Upper lobe of left lung (tissue), 6 donors: Measurements from ENCODE around the gene USP36. TPM values are rescaled to one million over a fixed set of nuclear protein-coding genes. Genes with fewer than 3 reads are reported as not detected.
A peak's percentile ranks its signal among the peaks of the same experiment; 100 is the strongest.

Experiments
- ATAC-seq, 2 donors: fragments of 200-7000 bp; cut with Tn5 transposase; one replicate each; pipeline ENCODE4 v1.9.1; 2022; ENCODE audit warnings: mild to moderate bottlenecking in 2 of 2, moderate library complexity in 2 of 2; ENCODE audit not compliant: low FRiP score in 2 of 2
- DNase-seq, 2 donors: peaks; one replicate each; pipeline ENCODE4 v3.0.0-alpha.2; 2019 to 2020
- H3K27ac ChIP-seq, 4 donors: fragments of 200-600 bp; sonication (generic); one replicate each; pipeline ENCODE4 v1.5.1; 2016 to 2019
- H3K27me3 ChIP-seq, 4 donors: fragments of 200-600 bp; sonication (generic); one replicate each; pipeline ENCODE4 v1.5.1; 2017 to 2019
- H3K36me3 ChIP-seq, 4 donors: fragments of 200-600 bp; sonication (generic); one replicate each; pipeline ENCODE4 v1.5.1; 2016 to 2019
- H3K4me1 ChIP-seq, 4 donors: fragments of 200-600 bp; sonication (generic); one replicate each; pipeline ENCODE4 v1.5.1; 2018 to 2019
- H3K4me3 ChIP-seq, 4 donors: fragments of 200-600 bp; sonication (generic); one replicate each; pipeline ENCODE4 v1.5.1; 2017 to 2019; ENCODE audit warnings: mild to moderate bottlenecking in 2 of 4, moderate library complexity in 1 of 4
- H3K9me3 ChIP-seq, 4 donors: fragments of 200-600 bp; sonication (generic); one replicate each; pipeline ENCODE4 v1.5.1; 2018 to 2019
- EP300 ChIP-seq, 4 donors: sonication (generic); formaldehyde crosslinking; IDR thresholded peaks; one replicate each; pipeline ENCODE4 v1.5.1; 2017; ENCODE audit warnings: antibody characterized with exemption in 4 of 4, control low read depth in 2 of 4
- POLR2A ChIP-seq, 4 donors: fragments of 450-650 bp; IDR thresholded peaks; one replicate each; pipeline ENCODE4 v1.5.1; 2016 to 2017; ENCODE audit warnings: antibody characterized with exemption in 4 of 4, mild to moderate bottlenecking in 2 of 4
- POLR2AphosphoS5 ChIP-seq, 2 donors: sonication (generic); formaldehyde crosslinking; IDR thresholded peaks; one replicate each; pipeline ENCODE4 v1.5.1; 2017; ENCODE audit warnings: antibody characterized with exemption in 2 of 2
- WGBS, 2 donors: methylation state at CpG; one replicate each; pipeline ENCODE4 v1.1.5; 2017 to 2018; 5-methylcytosine and 5-hydroxymethylcytosine counted together
- total RNA-seq, 6 donors: library from RNA; depleted of rRNA in 4 of 6; stranded (reverse); fragments of >200 nt in 4 of 6; gene quantifications; one replicate each; pipeline versions ENCODE4 v1.1.0 to v1.2.1, GENCODE V29; 2016 to 2021
- TF ChIP-seq, protein P1 (sequence below), 6 experiments: fragments of 450-650 bp in 4 of 6; fragments of 200-600 bp in 2 of 6; sonication (generic) in 2 of 6; IDR thresholded peaks; one replicate each; pipeline ENCODE4 v1.5.1; 2016 to 2019; ENCODE audit warnings: antibody characterized with exemption in 6 of 6
- donor health status: DM: no; HTN: no; CAD: no; lungs with moderate emphysema.
- donor health status: DM: no; HTN: yes; CAD: no; lungs with severe emphysema.

Gene USP36
- total RNA-seq, 6 donors from 2014 or later: 31.1 to 76.5 (median 55.4) TPM

DNA sequence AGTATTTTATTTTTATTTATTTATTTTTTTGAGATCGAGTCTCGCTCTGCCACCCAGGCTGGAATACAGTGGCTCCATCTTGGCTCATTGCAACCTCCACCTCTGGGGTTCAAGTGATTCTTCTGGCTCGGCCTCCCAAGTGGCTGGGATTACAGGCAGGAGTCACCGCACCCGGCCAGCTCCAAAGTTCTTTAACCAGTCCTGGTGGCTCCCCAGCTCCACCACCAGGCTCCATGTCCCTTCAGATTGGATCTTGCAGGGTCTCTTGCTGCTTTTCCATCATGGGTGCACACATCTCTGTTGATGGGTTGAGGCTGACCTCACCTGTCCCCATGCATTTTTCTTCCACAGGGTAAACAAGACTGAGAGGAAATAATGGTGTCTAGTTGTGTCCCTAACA lies 8.4 kb upstream of the USP36 start:
- no peaks in the 10 kb centered on the region for H3K4me1 ChIP-seq
- no peak overlapping the region for H3K4me3 ChIP-seq
- WGBS, 2 donors: 87 to 93% methylated on average over 5 of the region's 5 CpGs
- ATAC-seq: no peak
- TF ChIP-seq, protein P1, sequence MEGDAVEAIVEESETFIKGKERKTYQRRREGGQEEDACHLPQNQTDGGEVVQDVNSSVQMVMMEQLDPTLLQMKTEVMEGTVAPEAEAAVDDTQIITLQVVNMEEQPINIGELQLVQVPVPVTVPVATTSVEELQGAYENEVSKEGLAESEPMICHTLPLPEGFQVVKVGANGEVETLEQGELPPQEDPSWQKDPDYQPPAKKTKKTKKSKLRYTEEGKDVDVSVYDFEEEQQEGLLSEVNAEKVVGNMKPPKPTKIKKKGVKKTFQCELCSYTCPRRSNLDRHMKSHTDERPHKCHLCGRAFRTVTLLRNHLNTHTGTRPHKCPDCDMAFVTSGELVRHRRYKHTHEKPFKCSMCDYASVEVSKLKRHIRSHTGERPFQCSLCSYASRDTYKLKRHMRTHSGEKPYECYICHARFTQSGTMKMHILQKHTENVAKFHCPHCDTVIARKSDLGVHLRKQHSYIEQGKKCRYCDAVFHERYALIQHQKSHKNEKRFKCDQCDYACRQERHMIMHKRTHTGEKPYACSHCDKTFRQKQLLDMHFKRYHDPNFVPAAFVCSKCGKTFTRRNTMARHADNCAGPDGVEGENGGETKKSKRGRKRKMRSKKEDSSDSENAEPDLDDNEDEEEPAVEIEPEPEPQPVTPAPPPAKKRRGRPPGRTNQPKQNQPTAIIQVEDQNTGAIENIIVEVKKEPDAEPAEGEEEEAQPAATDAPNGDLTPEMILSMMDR (IDR thresholded peaks at IDR 0.05): no peak
- TF ChIP-seq POLR2AphosphoS5 (IDR thresholded peaks at IDR 0.05) (no peak), POLR2A (IDR thresholded peaks at IDR 0.05) (no peak), EP300 (IDR thresholded peaks at IDR 0.05) (no peak)
- H3K9me3 ChIP-seq: no peaks in the 10 kb centered on the region
- peaks cover 0 to 9% (median 0%) of the 10 kb centered on the region in 4 donors for H3K36me3 ChIP-seq
- no peaks in the 10 kb centered on the region for H3K27me3 ChIP-seq
- no peak for DNase-seq
- H3K27ac ChIP-seq: no peak overlapping the region

DNA sequence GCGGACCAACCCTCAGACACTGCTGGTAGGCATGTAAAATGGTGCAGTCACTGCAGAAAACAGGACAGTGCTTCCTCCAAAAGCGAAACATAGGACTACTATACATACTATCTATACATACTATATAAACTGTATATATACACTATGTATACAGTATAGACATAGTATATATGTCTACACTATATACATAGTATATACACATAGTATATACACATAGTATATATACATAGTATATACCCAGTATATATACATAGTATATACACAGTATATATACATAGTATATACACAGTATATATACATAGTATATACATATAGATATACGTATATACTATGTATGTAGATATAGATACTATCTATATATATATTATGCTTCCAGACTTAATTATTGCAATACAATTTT lies 6.4 kb upstream of the USP36 start:
- WGBS, 2 donors: 92 to 98% methylated on average over 3 of the region's 3 CpGs
- H3K27ac ChIP-seq: no peak overlapping the region
- H3K27me3 ChIP-seq: no peaks in the 10 kb centered on the region
- no peak for DNase-seq
- TF ChIP-seq POLR2AphosphoS5 (IDR thresholded peaks at IDR 0.05) (no peak), EP300 (IDR thresholded peaks at IDR 0.05) (no peak), POLR2A (IDR thresholded peaks at IDR 0.05) (no peak)
- H3K36me3 ChIP-seq: no peaks in the 10 kb centered on the region
- no peak overlapping the region for H3K4me3 ChIP-seq
- H3K4me1 ChIP-seq: no peaks in the 10 kb centered on the region
- no peaks in the 10 kb centered on the region for H3K9me3 ChIP-seq
- ATAC-seq: no peak

DNA sequence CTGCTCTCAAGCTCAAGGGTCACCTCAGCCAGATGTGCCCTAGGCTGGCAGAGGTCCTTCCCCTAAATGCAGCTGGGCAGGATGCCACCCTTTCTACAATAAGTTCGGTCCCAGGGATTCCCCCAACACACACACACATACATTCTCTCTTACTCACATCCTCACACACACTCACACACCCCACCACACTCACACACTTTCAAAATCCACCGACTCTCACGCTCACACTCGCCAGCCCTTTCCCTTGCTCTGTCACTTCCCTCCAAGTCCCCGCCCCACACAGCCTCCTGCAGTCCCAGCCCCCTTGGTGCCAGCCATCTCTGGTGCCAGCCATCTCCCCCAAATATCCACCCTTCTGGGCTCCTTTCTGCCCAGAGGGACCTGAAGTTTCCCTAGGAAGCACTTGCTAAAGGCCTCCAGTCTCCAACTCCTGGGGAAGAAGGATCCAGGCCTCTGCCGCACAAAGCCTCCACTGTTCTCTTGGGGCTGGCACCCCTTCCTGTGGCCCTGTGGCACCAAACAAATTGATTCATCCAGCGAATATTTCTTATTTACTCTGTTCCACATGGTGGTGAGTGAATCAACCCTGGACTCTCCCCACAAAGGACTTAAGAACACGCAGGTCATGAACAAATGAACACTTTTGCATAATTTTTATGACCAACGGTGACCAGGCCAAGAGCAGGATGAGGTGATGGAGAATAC lies 3.8 kb upstream of the USP36 start:
- Histone ChIP-seq H3K27ac (no peak overlapping the region), H3K27me3 (no peaks in the 10 kb centered on the region), H3K36me3 (no peaks in the 10 kb centered on the region), H3K4me1 (peaks cover 8 to 13% (median 9%) of the 10 kb centered on the region in 4 donors), H3K4me3 (no peak overlapping the region), H3K9me3 (no peaks in the 10 kb centered on the region)
- WGBS, 2 donors: 63 to 74% methylated on average over 9 of the region's 9 CpGs
- DNase-seq: no peak
- no peak for ATAC-seq
- no peak for TF ChIP-seq POLR2AphosphoS5 (IDR thresholded peaks at IDR 0.05)
- no peak for TF ChIP-seq POLR2A (IDR thresholded peaks at IDR 0.05)
- TF ChIP-seq, protein P1 (IDR thresholded peaks at IDR 0.05): no peak
- no peak for TF ChIP-seq EP300 (IDR thresholded peaks at IDR 0.05)

DNA sequence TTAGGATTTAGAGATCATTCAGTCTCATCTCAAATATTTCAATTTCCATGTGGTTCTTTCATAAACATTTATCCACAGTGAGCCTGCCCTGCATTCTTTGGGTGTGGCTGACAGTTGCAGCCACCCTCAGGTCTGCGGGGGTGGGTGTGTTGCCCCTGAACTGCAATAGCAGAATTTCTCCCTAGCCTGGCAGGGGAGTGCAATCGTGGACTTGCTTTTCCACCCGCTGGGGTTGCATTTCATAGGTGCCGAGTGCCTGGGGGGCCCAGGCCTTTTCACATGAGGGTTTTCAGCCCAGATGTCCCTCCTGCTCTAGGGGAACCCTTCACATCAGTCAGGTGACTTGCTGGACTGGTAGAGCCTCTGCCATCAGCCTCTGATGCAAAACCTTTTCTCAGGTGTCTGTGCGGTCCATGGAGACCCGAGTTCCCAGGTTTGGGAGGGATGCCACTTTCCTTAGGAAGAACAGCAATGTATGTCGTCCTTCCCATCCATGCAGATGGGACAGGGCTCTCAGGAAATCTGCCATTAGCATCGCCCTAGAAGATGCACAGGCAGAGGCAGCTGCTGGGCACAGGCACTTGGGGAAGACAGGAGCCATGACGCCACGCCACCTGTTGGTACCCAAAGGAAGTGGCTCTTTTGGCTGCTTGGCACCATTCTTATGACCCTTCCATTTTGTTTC lies 2.4 kb upstream of the USP36 start:
- Histone ChIP-seq H3K27me3 (no peaks in the 10 kb centered on the region), H3K36me3 (peaks cover 0 to 4% (median 0%) of the 10 kb centered on the region in 4 donors), H3K4me1 (peaks cover 20 to 27% (median 22%) of the 10 kb centered on the region in 4 donors), H3K27ac (no peak overlapping the region), H3K4me3 (no peak overlapping the region), H3K9me3 (no peaks in the 10 kb centered on the region)
- peak in 1 of 2 donors; percentile 51 for DNase-seq
- TF ChIP-seq, protein P1 (IDR thresholded peaks at IDR 0.05): peak; percentile 27 to 62 (median 48)
- no peak for TF ChIP-seq POLR2AphosphoS5 (IDR thresholded peaks at IDR 0.05)
- WGBS, 2 donors: 65 to 72% methylated on average over 5 to 10 of the region's 10 CpGs
- no peak for ATAC-seq

DNA sequence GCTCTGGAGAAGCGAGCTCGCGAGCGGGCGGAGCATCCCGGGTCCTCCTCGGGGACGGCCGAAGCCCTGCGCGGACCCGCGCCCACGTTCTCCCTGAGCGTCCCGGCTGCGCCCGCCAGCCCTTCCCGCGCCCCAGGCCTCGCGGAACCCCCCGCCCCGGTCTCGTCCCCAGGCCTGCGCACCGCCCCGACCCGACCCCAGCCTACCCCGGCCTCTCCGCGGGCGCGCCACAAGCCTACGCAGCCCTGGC lies 159 bp downstream of the USP36 start:
- Histone ChIP-seq H3K36me3 (peaks cover 15 to 30% (median 20%) of the 10 kb centered on the region in 4 donors), H3K27me3 (no peaks in the 10 kb centered on the region), H3K9me3 (no peaks in the 10 kb centered on the region), H3K4me3 (peak overlapping the region; percentile 78 to 99 (median 94)), H3K27ac (peak overlapping the region; percentile 98 to 100 (median 99)), H3K4me1 (peaks cover 20 to 34% (median 25%) of the 10 kb centered on the region in 4 donors)
- TF ChIP-seq POLR2AphosphoS5 (IDR thresholded peaks at IDR 0.05): no peak
- TF ChIP-seq POLR2A (IDR thresholded peaks at IDR 0.05): peak in 1 of 4 donors; percentile 68
- no peak for TF ChIP-seq EP300 (IDR thresholded peaks at IDR 0.05)
- TF ChIP-seq, protein P1 (IDR thresholded peaks at IDR 0.05): no peak
- no CpG with 5 or more reads among the region's 35 CpGs for WGBS, 2 donors
- DNase-seq (no peak), ATAC-seq (peak; percentile 5 to 55)
